ENCODE data around the gene TOR1AIP1.

The TOR1AIP1 gene

DNA sequence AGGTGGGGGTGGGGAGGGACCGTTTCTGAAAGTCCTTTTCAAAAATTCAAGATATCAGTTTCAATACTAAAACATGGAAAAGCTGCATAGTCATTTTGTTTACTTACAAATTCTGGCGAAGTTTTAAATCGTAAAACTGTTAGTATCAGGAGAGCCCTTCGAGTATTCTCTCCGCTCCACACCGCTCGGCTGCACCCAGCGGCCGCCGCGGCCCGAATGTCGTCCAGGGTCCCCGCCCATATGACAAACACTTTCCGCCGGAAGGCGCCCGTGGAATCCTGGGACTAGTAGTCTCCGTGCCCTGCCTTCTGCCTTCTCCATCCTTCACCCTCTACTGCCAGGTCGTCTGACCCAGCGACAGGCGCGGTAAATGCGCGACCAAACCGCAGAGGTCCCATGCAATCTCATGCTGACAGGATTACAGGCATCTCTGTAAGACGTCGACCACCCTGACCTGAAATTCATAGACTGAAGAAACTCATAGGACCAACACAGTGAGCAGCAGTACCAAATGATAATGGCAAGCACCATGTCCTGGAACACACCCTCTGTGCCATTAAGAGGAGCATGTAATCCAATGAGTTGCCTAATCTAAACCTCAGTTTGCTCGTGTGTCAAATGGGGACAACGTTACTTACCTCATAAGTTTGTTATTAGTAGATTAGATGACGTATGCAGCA lies 4.4 kb upstream of the TOR1AIP1 start, which contains the start of gene TOR1AIP2:
Gene TOR1AIP2 (minus strand): TSS at position 218 of the 680 bp plus-strand sequence. CDS start 25,138 bp downstream, outside the sequence.
- peak within 1 kb of the TSS; percentile 58 for H3K27ac ChIP-seq
- DNase-seq (ENCODE audit: low read depth, low spot score), result peak; percentile 16

DNA sequence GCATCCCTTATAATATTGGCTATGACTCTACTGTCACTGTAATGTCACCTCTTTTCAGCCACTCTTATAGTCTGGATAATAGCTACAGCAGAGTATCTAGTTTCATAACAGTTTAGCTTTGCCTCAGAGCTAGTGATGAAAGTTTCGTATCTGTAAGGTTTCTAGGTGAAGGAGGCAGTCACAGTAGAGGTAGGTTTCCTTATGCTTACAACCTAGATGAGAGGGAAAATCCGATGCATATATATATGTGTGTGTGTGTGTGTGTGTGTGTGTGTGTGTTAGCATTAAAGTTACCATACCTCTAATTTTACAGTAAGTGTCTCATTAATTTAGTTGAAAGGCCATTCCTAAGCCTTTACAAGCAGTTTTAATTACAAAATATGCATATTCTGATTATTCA lies 2.3 kb upstream of the TOR1AIP1 start:
- H3K27ac ChIP-seq, result no peak overlapping the region
- no peak for DNase-seq (ENCODE audit: low read depth, low spot score)

DNA sequence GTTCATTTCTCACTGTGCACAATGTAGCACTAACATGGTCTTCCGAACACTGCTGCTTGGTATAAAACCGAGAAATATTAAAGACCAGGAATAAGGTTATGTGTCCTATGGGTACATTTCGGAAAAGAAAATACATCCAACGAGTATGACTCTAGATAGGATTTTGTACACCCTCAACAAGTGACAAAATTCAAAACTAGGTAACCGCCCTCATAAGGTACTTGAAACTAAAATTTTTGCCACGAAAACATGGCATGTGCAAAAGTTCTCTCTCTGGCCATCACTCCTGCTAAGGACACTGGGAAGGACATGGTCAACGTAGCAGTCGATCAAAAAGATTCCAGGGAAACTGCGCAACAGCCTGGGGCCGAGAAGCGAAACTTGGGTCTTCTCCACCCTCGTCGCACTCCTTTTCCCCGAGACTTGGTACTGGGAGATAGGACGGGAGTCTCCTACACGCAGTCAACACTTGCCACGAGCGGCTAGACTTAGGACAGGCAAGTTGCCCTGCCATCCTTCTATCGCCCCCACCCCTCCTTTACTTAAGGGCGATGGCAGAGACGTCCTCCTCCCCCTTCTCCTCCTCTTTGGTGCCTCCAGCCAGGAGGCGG lies 338 bp upstream of the TOR1AIP1 start:
- peak overlapping the region; percentile 98 for H3K27ac ChIP-seq
- DNase-seq (ENCODE audit: low read depth, low spot score), result peak; percentile 59

DNA sequence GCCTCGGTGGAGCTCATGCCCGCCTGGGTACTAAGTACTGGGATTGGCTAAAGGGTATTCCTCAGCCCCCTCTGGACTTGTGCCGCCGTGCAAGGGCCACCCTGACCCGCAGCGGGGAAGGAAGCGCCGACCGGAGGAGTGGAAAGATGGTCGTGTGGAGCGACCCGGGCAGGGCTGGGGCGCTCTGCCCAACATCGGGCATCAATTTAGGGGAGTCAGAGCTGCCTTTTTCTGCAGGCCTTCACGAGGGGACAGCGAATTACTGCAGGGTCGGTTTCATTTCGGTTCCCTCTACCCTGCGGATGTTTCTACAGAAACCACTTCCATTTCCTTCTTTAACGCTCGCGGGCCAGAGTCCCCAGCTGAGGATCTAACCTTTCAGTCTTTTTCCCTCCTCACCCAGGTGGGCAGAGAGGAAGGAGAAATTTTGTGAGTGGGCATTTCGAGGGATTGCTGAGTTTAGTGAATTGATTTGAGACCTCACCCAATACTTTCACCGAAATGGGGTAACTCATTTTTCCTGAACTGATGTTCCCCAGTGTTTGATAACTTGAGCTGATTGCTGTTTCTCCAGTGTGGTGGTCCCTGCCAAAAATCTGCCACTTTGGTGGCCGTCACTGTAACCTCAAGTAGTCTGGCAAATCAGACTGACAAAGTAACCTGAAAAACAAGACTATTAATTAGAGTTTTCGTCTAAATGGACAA lies 1.1 kb downstream of the TOR1AIP1 start:
- peak overlapping the region; percentile 98 for H3K27ac ChIP-seq
- no peak for DNase-seq (ENCODE audit: low read depth, low spot score)

DNA sequence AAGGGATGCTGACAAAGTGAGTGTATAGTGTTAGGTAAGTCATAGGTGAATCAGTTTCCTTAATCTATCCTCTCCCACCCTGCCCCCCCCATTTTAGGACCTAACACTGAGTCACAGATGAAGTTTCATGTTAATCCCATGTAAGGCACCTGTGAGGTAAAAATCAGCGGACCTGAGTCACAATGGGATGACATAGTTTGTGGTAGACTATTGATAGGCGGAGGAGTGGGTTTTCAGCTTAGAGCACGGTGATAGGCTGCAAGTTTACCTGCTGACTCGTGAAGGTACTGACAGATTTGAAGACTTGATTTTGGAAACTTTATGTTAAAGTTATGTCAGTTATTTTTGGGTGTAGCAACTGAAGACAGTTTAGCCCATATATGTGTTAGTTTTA lies 1.7 kb downstream of the TOR1AIP1 start:
- DNase-seq (ENCODE audit: low read depth, low spot score), result peak; percentile 94
- H3K27ac ChIP-seq, result peak overlapping the region; percentile 98

DNA sequence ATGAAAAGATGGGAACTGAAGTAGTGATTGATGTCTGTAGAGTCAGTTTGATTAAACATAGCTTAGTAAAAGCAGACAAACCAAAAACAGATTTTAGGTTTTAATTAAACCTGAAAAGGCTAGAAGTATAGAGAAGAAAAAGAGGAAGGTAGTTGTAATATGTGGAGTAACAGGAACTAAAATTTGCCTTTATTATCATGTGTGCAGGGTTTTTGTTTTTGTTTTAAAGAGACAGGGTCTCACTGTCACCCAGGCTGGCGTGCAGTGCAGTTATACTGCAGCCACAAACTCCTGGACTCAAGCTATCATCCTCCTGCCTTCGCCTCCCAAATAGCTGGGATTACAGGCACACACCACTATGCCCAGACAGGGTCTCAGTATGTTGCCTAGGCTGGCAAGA lies 6.0 kb downstream of the TOR1AIP1 start:
- DNase-seq (ENCODE audit: low read depth, low spot score), result no peak
- H3K27ac ChIP-seq, result no peak overlapping the region

DNA sequence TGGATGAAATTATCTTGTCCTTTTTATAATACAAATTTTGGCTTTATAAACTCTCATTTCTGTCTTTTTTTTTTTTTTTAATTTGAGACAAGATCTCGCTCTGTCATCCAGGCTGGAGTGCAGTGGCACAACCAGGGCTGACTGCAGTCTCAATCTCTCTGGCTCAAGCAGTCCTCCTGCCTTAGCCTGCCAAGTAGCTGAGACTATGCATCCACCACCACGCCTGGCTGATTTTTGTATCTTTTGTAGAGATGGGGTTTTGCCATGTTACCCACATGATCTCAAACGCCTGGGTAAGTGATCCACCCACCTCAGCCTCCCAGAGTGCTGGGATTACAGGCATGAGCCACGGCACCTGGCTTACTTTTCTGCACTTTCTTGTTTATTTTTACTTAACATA lies 7.5 kb downstream of the TOR1AIP1 start:
- H3K27ac ChIP-seq, result no peak overlapping the region
- DNase-seq (ENCODE audit: low read depth, low spot score), result no peak

DNA sequence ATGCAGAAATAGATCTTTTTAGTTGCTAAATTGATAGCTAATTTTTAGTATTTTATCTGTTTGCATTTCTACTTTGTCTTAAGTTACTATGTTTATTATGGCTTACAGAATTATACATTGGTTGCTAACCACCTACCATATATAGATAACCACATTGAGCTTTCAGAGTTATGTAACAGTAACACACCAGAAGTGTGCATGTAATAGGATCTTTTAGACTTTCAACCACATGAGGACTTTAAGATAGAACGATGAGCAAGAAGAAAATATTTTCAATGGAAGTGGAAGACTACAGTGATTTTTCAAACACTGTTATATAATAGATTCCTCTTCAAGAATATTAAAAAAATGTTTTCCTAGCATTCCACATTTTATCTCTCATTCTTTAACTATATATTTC lies 28.8 kb downstream of the TOR1AIP1 start:
- no peak for DNase-seq (ENCODE audit: low read depth, low spot score)
- no peak overlapping the region for H3K27ac ChIP-seq

DNA sequence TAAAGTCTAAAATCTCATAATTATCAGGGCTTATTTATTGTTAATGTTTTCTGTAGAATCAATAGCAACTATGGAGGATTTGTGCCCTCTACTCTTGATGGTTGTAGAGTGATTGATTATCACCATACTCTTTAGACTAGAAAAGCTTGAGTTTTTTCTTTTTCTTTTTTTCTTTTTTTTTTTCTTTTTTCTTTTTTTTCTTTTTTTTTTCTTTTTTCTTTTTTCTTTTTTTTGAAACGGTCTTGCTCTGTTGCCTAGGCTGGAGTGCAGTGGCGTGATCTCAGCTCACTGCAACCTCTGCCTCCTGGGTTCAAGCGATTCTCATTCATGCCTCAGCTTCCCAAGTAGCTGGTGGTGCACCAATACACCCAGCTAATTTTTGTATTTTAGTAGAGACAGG lies 29.7 kb downstream of the TOR1AIP1 start:
- no peak for DNase-seq (ENCODE audit: low read depth, low spot score)
- no peak overlapping the region for H3K27ac ChIP-seq

DNA sequence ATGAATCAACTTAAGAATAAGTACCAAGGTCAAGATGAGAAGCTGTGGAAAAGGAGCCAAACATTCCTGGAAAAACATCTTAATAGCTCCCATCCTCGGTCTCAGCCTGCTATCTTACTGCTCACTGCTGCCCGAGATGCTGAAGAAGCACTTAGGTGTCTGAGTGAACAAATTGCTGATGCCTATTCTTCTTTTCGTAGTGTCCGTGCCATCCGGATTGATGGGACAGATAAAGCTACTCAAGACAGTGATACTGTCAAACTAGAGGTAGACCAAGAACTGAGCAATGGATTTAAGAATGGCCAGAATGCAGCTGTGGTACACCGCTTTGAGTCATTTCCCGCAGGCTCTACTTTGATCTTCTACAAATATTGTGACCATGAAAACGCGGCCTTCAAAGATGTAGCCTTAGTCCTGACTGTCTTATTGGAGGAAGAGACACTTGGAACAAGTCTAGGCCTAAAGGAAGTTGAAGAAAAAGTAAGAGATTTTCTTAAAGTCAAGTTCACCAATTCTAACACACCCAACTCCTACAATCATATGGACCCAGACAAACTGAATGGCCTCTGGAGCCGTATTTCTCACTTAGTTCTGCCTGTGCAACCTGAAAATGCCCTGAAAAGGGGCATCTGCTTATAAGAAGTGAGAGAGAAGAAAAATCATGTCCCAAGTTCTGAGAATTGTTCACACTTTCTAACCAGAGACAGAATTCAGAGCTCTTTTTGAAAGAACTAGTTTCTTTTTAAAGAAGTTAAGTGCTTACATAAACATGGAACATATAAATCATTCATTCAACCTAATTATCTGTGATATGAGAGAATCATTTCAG lies 35.7 kb downstream of the TOR1AIP1 start:
- no peak overlapping the region for H3K27ac ChIP-seq
- DNase-seq (ENCODE audit: low read depth, low spot score), result no peak

DNA sequence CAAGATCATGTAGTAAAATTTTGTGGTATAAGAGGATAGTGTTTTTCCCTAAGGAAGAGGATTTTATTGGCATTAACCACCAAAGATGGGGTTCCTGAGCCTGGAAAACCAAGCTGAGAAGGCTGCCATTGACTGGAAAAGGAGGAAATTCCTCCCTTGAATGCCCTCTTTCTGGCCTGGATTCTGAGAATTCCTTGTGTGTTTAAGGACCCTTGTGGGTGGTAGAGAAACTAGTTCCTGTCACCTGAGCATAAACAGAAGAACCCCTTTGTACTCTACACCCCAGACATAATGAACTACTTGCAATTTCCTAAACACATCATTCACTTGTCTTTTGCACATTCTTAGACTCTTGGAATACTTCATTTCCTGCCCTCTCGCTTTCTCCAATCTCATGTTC lies 39.4 kb downstream of the TOR1AIP1 start:
- H3K27ac ChIP-seq, result no peak overlapping the region
- DNase-seq (ENCODE audit: low read depth, low spot score), result no peak

DNA sequence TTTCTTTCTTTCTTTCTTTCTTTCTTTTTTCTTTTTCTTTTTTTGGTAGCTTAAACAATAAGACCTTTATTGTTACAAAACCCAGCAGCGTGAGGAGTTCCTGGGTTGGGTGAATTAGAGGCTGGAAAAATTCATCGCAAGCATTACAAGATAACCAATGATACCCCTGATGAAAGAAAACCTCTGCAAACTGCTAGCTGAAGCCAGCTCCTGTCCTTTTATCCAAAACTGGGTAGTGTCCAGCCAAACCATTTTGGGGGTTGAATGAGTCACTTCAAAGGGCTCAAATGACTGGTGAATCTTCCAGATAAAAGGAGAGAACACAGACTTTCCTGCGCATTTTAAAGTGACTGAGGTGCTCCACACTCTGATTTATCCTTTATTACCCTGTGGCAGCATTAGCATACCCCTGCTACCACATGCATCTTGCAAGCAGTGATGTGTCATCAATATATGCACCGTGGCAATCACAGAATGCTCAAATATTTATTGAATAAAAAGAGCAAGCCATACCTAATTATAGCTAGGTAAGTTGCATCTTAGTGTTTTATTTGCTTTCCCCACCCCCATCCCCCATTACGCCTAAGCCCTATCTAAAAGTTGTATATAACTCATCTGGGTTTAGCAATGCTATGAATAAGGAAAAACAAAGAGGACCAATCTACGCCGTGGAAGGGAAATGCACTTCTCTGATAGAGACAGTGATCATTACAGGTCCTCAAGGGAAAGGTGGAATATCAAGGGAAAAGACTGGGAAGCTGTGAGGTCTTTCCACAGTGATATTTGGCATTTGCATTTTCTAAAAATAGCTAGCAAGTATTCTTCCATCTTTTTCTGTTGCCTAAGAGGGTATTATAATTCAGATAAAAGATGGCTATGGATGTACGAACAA lies 40.1 kb downstream of the TOR1AIP1 start:
- H3K27ac ChIP-seq, result no peak overlapping the region
- DNase-seq (ENCODE audit: low read depth, low spot score), result no peak

DNA sequence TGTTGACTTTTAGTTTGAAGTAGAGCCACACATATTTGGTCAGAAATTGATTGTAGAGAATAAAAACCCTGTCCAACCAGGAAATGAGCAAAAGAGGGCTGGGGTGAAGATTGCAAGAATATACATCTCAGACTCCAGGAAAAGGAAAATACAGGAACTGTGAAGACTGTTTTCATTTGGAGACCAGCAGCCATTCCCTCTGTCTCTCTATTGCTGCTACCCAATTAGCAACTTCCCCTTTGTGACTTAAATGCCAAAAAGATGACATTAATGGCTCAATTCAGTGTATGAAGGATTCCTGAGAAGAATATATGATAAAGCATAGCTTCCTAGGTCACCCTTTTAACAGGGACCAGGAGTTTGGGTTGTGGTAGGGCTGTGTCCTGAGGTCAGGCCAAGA lies 40.9 kb downstream of the TOR1AIP1 start:
- DNase-seq (ENCODE audit: low read depth, low spot score), result no peak
- no peak overlapping the region for H3K27ac ChIP-seq

DNA sequence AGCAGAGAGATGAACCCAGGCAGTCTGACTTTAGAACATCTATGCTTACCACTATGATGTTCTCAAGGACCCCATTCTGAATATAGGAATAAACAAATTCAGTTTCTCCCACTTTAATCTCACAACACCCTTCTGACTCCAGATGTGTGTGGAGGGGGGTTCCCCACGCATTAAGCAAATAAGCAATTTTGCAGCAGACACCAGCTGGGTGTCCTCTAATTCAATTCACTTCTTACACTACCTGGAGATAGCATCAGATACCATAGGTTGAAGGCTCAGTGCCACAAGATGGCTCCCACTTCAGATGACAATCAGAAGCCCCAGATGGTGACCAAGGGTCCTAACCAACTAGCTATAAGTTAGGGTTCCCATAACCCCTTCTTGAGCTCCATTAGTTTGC lies 42.2 kb downstream of the TOR1AIP1 start:
- DNase-seq (ENCODE audit: low read depth, low spot score), result no peak
- no peak overlapping the region for H3K27ac ChIP-seq

DNA sequence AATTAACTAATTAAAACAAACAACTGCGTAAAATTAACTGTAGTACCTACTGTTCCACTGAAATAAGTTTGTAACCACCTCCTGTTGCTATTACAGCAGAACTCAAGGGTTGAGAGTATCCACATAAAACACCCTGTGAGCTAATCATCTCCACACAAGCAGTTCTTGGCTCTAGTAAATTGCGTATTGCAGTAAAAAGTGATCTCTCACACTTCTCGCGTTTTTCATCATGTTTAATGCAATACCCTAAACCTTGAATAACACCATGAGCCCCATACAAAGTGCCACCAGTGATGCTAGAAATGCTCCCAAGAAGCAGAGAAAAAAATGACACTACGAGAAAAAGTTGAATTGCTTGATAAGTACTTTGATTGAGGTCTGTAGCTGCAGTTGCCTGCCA lies 43.2 kb downstream of the TOR1AIP1 start:
- no peak overlapping the region for H3K27ac ChIP-seq
- DNase-seq (ENCODE audit: low read depth, low spot score), result no peak

DNA sequence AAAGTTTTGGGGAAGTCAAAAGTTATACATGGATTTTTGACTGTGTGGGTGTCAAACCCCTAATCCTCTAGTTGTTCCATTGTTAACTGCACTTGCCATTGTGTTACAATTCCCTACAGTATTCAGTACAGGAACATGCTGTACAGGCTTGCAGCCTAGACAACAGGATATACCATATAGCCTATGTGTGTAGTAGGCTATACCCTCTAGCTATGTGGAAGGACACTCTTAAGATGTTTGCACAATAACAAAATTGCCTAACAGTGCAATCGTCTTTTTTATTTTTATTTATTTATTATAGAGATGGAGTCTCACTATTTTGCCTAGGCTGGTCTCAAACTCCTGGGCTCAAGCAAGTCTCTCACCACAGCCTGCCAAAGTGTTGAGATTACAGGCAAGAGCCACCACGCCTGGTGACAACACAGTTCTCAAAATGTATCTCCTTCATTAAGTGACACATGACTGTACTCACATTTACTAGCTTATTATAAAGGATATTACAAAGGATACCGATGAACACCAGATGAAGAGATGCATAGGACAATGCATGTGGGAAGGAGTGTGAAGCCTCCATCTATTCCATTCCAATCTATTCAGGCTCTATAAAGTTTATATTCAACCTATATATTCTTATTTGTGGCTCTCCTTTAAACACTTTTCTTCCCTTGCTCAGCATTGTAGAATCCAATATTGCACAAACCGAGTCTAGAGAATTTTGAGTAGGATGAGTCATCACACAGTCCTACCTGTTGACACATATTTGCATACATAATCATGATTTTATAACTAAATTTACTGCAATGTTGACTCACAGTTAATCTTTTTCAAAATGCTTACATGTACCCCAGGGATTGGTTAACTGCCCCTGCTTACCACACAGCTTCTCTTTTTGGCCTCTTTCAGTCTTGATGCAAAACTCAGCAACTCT lies 44.1 kb downstream of the TOR1AIP1 start:
- peak; percentile 52 for DNase-seq (ENCODE audit: low read depth, low spot score)
- peak overlapping the region; percentile 50 for H3K27ac ChIP-seq

DNA sequence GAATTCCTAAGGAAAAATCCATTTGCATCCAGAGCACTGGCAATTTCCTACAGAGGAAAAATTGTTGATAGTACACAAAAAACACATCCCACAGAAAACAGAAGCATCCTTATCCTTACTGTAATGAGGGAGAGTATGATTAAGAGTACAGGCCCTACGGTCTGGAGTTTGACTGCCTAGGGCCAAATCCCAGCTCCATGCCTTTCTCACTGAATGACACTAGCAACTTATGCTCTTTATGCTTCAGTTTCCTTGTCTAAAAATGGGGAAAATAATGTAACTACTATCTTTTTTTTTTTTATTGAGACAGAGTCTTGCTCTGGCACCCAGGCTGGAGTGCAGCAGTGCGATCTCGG lies 44.7 kb downstream of the TOR1AIP1 start:
- H3K27ac ChIP-seq, result peak overlapping the region; percentile 50
- no peak for DNase-seq (ENCODE audit: low read depth, low spot score)

DNA sequence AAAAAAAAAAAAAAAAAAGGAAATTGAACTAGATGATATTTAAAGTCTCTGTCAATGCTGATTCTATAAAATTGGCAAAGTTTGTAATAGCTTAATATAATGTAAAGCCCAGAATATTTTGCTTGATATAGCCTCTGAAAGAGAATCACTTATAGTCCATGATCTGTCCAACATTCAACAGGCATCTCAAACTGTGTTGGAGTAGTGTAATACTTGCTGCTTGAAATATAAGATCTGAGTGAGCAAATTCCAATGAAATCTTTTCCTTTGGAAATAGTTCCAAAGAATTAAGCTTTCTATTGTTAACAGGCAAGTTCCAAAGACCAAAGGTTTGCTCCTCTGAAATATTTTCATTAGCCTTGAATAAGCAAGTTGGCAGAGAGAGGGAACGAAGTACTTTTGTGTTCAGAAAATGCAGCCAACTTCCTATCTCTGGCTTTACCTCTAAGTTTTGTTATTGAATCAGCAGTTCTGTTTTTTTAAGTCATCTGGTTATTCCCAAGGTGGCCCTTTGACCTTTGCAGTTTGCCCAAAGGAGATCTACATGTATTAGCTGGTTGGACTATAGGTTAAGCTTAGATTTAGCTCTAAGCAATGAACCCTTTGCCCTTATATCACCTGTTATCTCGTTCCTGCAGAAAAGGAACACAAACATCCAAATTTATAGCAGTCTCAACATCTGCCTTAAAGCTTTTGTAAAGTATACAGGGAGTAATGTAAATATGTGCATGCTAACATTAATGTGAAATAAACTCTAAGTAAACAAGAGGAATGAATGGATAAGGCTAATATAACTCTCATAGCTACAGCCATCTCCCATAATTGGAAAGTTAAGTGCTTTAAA lies 48.1 kb downstream of the TOR1AIP1 start:
- DNase-seq (ENCODE audit: low read depth, low spot score), result no peak

More for the DNA sequence above, 48.1 kb downstream of the TOR1AIP1 start:
- no peak overlapping the region for H3K27ac ChIP-seq

Data from epithelial cell of prostate (primary cell).